Kidney (tissue), 14 donors: ENCODE results near the gene KIRREL2. TPM values are rescaled to one million over a fixed set of nuclear protein-coding genes. Genes with fewer than 3 reads are reported as not detected.
A peak's percentile ranks its signal among the peaks of the same experiment; 100 is the strongest.

ENCODE experiments used
- DNase-seq, 5 donors: peaks; one replicate each; pipeline ENCODE4 v3.0.0-alpha.2; 2013 to 2020
- FAIRE-seq: peaks from 2 replicates; lab custom pipeline; 2012; peaks lifted over from hg19 to GRCh38; lab: Jason Lieb, UNC
- H3K27ac ChIP-seq, 2 donors: one replicate each; pipeline ENCODE4 v1.7.0; 2013; ENCODE audit warnings: low read depth in 2 of 2, low read length in 2 of 2, inconsistent platforms in 1 of 2
- H3K27me3 ChIP-seq: one replicate; pipeline ENCODE4 v1.7.1; 2013; ENCODE audit warnings: low read length, inconsistent platforms; ENCODE audit not compliant: control insufficient read depth, insufficient read depth
- H3K36me3 ChIP-seq, 3 donors: one replicate each; pipeline versions ENCODE4 v1.7.0 to v1.7.1; 2013; ENCODE audit warnings: low read length in 3 of 3, control low read depth in 1 of 3, inconsistent platforms in 1 of 3; ENCODE audit not compliant: insufficient read depth in 3 of 3, control insufficient read depth in 2 of 3
- H3K4me1 ChIP-seq, 3 donors: one replicate each; pipeline versions ENCODE4 v1.7.0 to v1.7.1; 2013; ENCODE audit warnings: low read length in 3 of 3, inconsistent platforms in 1 of 3, low read depth in 1 of 3; ENCODE audit not compliant: control insufficient read depth in 2 of 3, insufficient read depth in 2 of 3
- H3K4me3 ChIP-seq, 3 donors: one replicate each; pipeline versions ENCODE4 v1.7.0 to v1.8.1; 2013; ENCODE audit warnings: low read length in 3 of 3, control low read depth in 1 of 3, inconsistent platforms in 1 of 3
- H3K9ac ChIP-seq, 3 donors: one replicate each; pipeline versions ENCODE4 v1.7.0 to v1.7.1; 2013; ENCODE audit warnings: low read length in 3 of 3, control low read depth in 1 of 3, inconsistent platforms in 1 of 3
- H3K9me3 ChIP-seq, 3 donors: one replicate each; pipeline versions ENCODE4 v1.7.0 to v1.7.1; 2013; ENCODE audit warnings: low read length in 3 of 3, control low read depth in 1 of 3, inconsistent platforms in 1 of 3; ENCODE audit not compliant: control insufficient read depth in 2 of 3, insufficient read depth in 1 of 3
- CTCF ChIP-seq: IDR thresholded peaks from 3 replicates; pipeline ENCODE4 v1.5.1; 2012; ENCODE audit warnings: mild to moderate bottlenecking, moderate library complexity, borderline replicate concordance; ENCODE audit not compliant: insufficient read depth; ENCODE audit errors: extremely low read depth
- intact Hi-C: fragments of 100-400 bp; cut with DNase I; formaldehyde crosslinking; loops from one replicate; pipeline ENCODE4 v1.11.1; 2022
- polyA plus RNA-seq: library from polyadenylated mRNA; stranded (reverse); fragments of 350-450 nt; fragmentation: Illumina TruSeq; extraction: RNeasy Lipid Tissue Mini Kit (QIAGEN cat#74804); gene quantifications from one replicate; pipeline ENCODE4 v1.2.3, GENCODE V29; 2014; ENCODE audit warnings: low read depth, low replicate concordance; ENCODE audit not compliant: insufficient read depth
- total RNA-seq: library from RNA; stranded (reverse); fragmentation: NEBNext Ultra II Directional; extraction: Animal tissue kit (Norgen Biotek cat#: 25700); gene quantifications from one replicate; pipeline ENCODE4 v1.2.1, GENCODE V29; 2021
- donor health status: control.
- donor health status: control.
- donor health status: control.
- donor health status: control.
- donor health status: control.
- donor health status: DM: yes; HTN: yes; CAD: no.
- donor health status: Normal renal cell carcinoma (clear cell type).

Gene KIRREL2
- total and polyA plus RNA-seq, 2 donors from 2014 or later = 0.82 TPM; not detected in 1

GRCh38 chr19:35901854-35902661 lies 45.3 kb downstream of the KIRREL2 start, which contains the start of gene HCST:
TSS of gene HCST (plus strand) at chr19:35902529. CDS start at chr19:35902594, 65 bp downstream.
- no peak for TF ChIP-seq CTCF
- FAIRE-seq (no peak), DNase-seq (peak in 1 of 5 donors; percentile 19)
- Histone ChIP-seq H3K27ac (peak within 1 kb of the TSS in 1 of 2 donors; percentile 60), H3K27me3 (no peaks in the 10 kb centered on the region), H3K9me3 (no peaks in the 10 kb centered on the region), H3K36me3 (no peaks in the 10 kb centered on the region), H3K9ac (peak within 1 kb of the TSS in 2 of 3 donors; percentile 1 to 23), H3K4me1 (peaks cover 0 to 7% (median 0%) of the 10 kb centered on the region in 3 donors), H3K4me3 (peak within 1 kb of the TSS in 1 of 3 donors; percentile 10)
- intact Hi-C loops = no loop called here

- Histone ChIP-seq H3K4me3 (no peak overlapping the region), H3K9me3 (no peaks in the 10 kb centered on the region)
- intact Hi-C loops = no loop called here
Measured at GRCh38 chr19:35902870-35903475, 46.3 kb downstream of the KIRREL2 start.

GRCh38 chr19:35903550-35904179 lies 47.0 kb downstream of the KIRREL2 start:
- DNase-seq (peak; percentile 71 to 94 (median 83)), FAIRE-seq (no peak)
- Histone ChIP-seq H3K9me3 (no peaks in the 10 kb centered on the region), H3K27ac (peak overlapping the region in 1 of 2 donors; percentile 60), H3K9ac (no peak overlapping the region), H3K4me1 (peaks cover 0 to under 1% (median 0%) of the 10 kb centered on the region in 3 donors), H3K27me3 (no peaks in the 10 kb centered on the region), H3K4me3 (no peak overlapping the region), H3K36me3 (no peaks in the 10 kb centered on the region)
- intact Hi-C loops = no loop called here
- no peak for TF ChIP-seq CTCF

More at GRCh38 chr19:35902870-35903475, 46.3 kb downstream of the KIRREL2 start:
- no peak for DNase-seq
- no peaks in the 10 kb centered on the region for H3K36me3 ChIP-seq
- H3K9ac ChIP-seq = no peak overlapping the region
- H3K27me3 ChIP-seq = no peaks in the 10 kb centered on the region
- no peak for TF ChIP-seq CTCF
- FAIRE-seq = no peak
- H3K27ac ChIP-seq = peak overlapping the region in 1 of 2 donors; percentile 60
- peaks cover 0 to 7% (median 0%) of the 10 kb centered on the region in 3 donors for H3K4me1 ChIP-seq
